HAP-1 (cell line): Measurements from ENCODE around the gene NSDHL.
"Not testable (repeated sequence)": the region's sequence is repeated elsewhere in the genome, so short reads cannot be mapped to it uniquely, and the experiment has no call there.

Source experiments
- DNase-seq, 2 experiments: peaks; one replicate each; pipeline ENCODE4 v3.0.0-alpha.2; 2016 to 2020; ENCODE audit warnings: low spot score in 2 of 2
- H3K27me3 ChIP-seq: fragments of 250-450 bp; sonication (Bioruptor Pico); 2 replicates; pipeline ENCODE4 v1.5.1; 2020; ENCODE audit warnings: low read depth, mild to moderate bottlenecking, moderate library complexity
- H3K36me3 ChIP-seq: fragments of 250-450 bp; sonication (Bioruptor Pico); replicated peaks from 2 replicates; pipeline ENCODE4 v1.5.1; 2020; ENCODE audit warnings: mild to moderate bottlenecking
- H3K4me1 ChIP-seq: fragments of 250-450 bp; sonication (Bioruptor Pico); 2 replicates; pipeline ENCODE4 v1.5.1; 2020; ENCODE audit warnings: mild to moderate bottlenecking
- H3K4me3 ChIP-seq: fragments of 250-450 bp; sonication (Bioruptor Pico); 2 replicates; pipeline ENCODE4 v1.5.1; 2020; ENCODE audit warnings: mild to moderate bottlenecking, moderate library complexity
- H3K9me3 ChIP-seq: fragments of 250-450 bp; sonication (Bioruptor Pico); 2 replicates; pipeline ENCODE4 v1.5.1; 2020; ENCODE audit warnings: mild to moderate bottlenecking, moderate library complexity
- in situ Hi-C: fragments of 300-500 bp; cut with MboI; formaldehyde crosslinking; loops from 3 replicates; pipeline ENCODE4 v1.14.3; 2020; ENCODE audit warnings: low sequenced_read_pairs, inconsistent platforms, mixed read lengths

NSDHL gene

GRCh38 chrX:152822383-152823086 lies 8.3 kb upstream of the NSDHL start:
- H3K27me3 ChIP-seq, result peaks cover 19% of the 10 kb centered on the region
- in situ Hi-C loops, result loop anchor here (25.0 kb wide), 1 partner anchor 1060 kb away; no protein-coding TSS in a partner anchor
- 0 out of 2 replicates have a peak, but pooled peaks cover 2% of the 10 kb centered on the region for H3K36me3 ChIP-seq
- no peaks in the 10 kb centered on the region for H3K9me3 ChIP-seq
- DNase-seq, result no peak
- H3K4me1 ChIP-seq, result no peaks in the 10 kb centered on the region
- H3K4me3 ChIP-seq, result no peak overlapping the region

- no peak for DNase-seq
- in situ Hi-C loops, result loop anchor here (25.0 kb wide), 1 partner anchor 1061 kb away; no protein-coding TSS in a partner anchor
- H3K9me3 ChIP-seq, result no peaks in the 10 kb centered on the region
Measured at GRCh38 chrX:152823657-152824056, 7.2 kb upstream of the NSDHL start.

GRCh38 chrX:152824841-152825374 lies 6.0 kb upstream of the NSDHL start:
- Histone ChIP-seq H3K27me3 (peaks cover 19% of the 10 kb centered on the region), H3K4me3 (no peak overlapping the region), H3K4me1 (peaks cover 3% of the 10 kb centered on the region; the same call in 1 of the 2 replicates), H3K36me3 (peaks cover 11% of the 10 kb centered on the region), H3K9me3 (no peaks in the 10 kb centered on the region)
- no peak for DNase-seq
- in situ Hi-C loops, result loop anchor here (25.0 kb wide), 1 partner anchor 1063 kb away; no protein-coding TSS in a partner anchor

More at GRCh38 chrX:152823657-152824056, 7.2 kb upstream of the NSDHL start:
- Histone ChIP-seq H3K36me3 (peaks cover 11% of the 10 kb centered on the region), H3K4me1 (no peaks in the 10 kb centered on the region), H3K27me3 (peaks cover 19% of the 10 kb centered on the region), H3K4me3 (no peak overlapping the region)

GRCh38 chrX:152831391-152831790 lies 528 bp downstream of the NSDHL start:
- Histone ChIP-seq H3K36me3 (peaks cover 37% of the 10 kb centered on the region), H3K27me3 (no peaks in the 10 kb centered on the region), H3K4me1 (peaks cover 4% of the 10 kb centered on the region; the same call in 1 of the 2 replicates), H3K4me3 (peak overlapping the region; percentile 94), H3K9me3 (no peaks in the 10 kb centered on the region)
- in situ Hi-C loops, result no loop called here
- no peak for DNase-seq

GRCh38 chrX:152832520-152832919 lies 1.7 kb downstream of the NSDHL start:
- H3K36me3 ChIP-seq, result peaks cover 35% of the 10 kb centered on the region
- H3K4me3 ChIP-seq, result no peak overlapping the region
- no peaks in the 10 kb centered on the region for H3K27me3 ChIP-seq
- no peaks in the 10 kb centered on the region for H3K9me3 ChIP-seq
- DNase-seq, result no peak
- peaks cover 4% of the 10 kb centered on the region; the same call in 1 of the 2 replicates for H3K4me1 ChIP-seq
- in situ Hi-C loops, result no loop called here

- H3K4me3 ChIP-seq, result no peak overlapping the region
- H3K36me3 ChIP-seq, result peaks cover 29% of the 10 kb centered on the region
- H3K9me3 ChIP-seq, result no peaks in the 10 kb centered on the region
- no peaks in the 10 kb centered on the region for H3K27me3 ChIP-seq
- in situ Hi-C loops, result no loop called here
- no peak for DNase-seq
- peaks cover 4% of the 10 kb centered on the region; the same call in 1 of the 2 replicates for H3K4me1 ChIP-seq
Measured at GRCh38 chrX:152833378-152833777, 2.5 kb downstream of the NSDHL start.

GRCh38 chrX:152835470-152835869 lies 4.6 kb downstream of the NSDHL start:
- in situ Hi-C loops, result not testable (repeated sequence)

GRCh38 chrX:152842772-152843338 lies 12.0 kb downstream of the NSDHL start:
- H3K4me3 ChIP-seq, result no peak overlapping the region
- no peaks in the 10 kb centered on the region for H3K27me3 ChIP-seq
- no peaks in the 10 kb centered on the region for H3K9me3 ChIP-seq
- H3K4me1 ChIP-seq, result no peaks in the 10 kb centered on the region; the same call in 1 of the 2 replicates
- DNase-seq, result no peak
- in situ Hi-C loops, result no loop called here
- peaks cover 20% of the 10 kb centered on the region for H3K36me3 ChIP-seq

More at GRCh38 chrX:152835470-152835869, 4.6 kb downstream of the NSDHL start:
- peaks cover 29% of the 10 kb centered on the region for H3K36me3 ChIP-seq
- H3K9me3 ChIP-seq, H3K4me1 ChIP-seq, DNase-seq, H3K27me3 ChIP-seq, H3K4me3 ChIP-seq: not testable (repeated sequence)

- in situ Hi-C loops, result no loop called here
- Histone ChIP-seq H3K36me3 (peaks cover 23% of the 10 kb centered on the region), H3K4me3 (no peak overlapping the region), H3K4me1 (no peaks in the 10 kb centered on the region; the same call in 1 of the 2 replicates), H3K27me3 (no peaks in the 10 kb centered on the region), H3K9me3 (no peaks in the 10 kb centered on the region)
- peak in 1 of 2 experiments; percentile 18 for DNase-seq
Measured at GRCh38 chrX:152843852-152844251, 13.0 kb downstream of the NSDHL start.

GRCh38 chrX:152844256-152844655 lies 13.4 kb downstream of the NSDHL start:
- Histone ChIP-seq H3K36me3 (peaks cover 22% of the 10 kb centered on the region), H3K4me1 (no peaks in the 10 kb centered on the region; the same call in 1 of the 2 replicates), H3K4me3 (no peak overlapping the region), H3K27me3 (no peaks in the 10 kb centered on the region), H3K9me3 (no peaks in the 10 kb centered on the region)
- no peak for DNase-seq
- in situ Hi-C loops, result no loop called here

- Histone ChIP-seq H3K4me3 (no peak overlapping the region), H3K27me3 (no peaks in the 10 kb centered on the region), H3K4me1 (no peaks in the 10 kb centered on the region; the same call in 1 of the 2 replicates), H3K36me3 (peaks cover 33% of the 10 kb centered on the region), H3K9me3 (no peaks in the 10 kb centered on the region)
- DNase-seq, result no peak
- in situ Hi-C loops, result no loop called here
Measured at GRCh38 chrX:152845618-152846240, 14.9 kb downstream of the NSDHL start.

- Histone ChIP-seq H3K9me3 (no peaks in the 10 kb centered on the region), H3K27me3 (no peaks in the 10 kb centered on the region), H3K4me3 (no peak overlapping the region), H3K36me3 (peaks cover 37% of the 10 kb centered on the region), H3K4me1 (no peaks in the 10 kb centered on the region; the same call in 1 of the 2 replicates)
- in situ Hi-C loops, result no loop called here
- DNase-seq, result no peak
Measured at GRCh38 chrX:152847281-152847680, 16.4 kb downstream of the NSDHL start.

GRCh38 chrX:152850465-152850864 lies 19.6 kb downstream of the NSDHL start:
- DNase-seq, result no peak
- in situ Hi-C loops, result no loop called here
- Histone ChIP-seq H3K27me3 (no peaks in the 10 kb centered on the region), H3K36me3 (peaks cover 37% of the 10 kb centered on the region), H3K4me1 (no peaks in the 10 kb centered on the region), H3K9me3 (no peaks in the 10 kb centered on the region), H3K4me3 (no peak overlapping the region)
